Measurements from ENCODE around the gene GAK.
"Not testable (repeated sequence)": the region's sequence is repeated elsewhere in the genome, so short reads cannot be mapped to it uniquely, and the experiment has no call there.

GAK gene

DNA sequence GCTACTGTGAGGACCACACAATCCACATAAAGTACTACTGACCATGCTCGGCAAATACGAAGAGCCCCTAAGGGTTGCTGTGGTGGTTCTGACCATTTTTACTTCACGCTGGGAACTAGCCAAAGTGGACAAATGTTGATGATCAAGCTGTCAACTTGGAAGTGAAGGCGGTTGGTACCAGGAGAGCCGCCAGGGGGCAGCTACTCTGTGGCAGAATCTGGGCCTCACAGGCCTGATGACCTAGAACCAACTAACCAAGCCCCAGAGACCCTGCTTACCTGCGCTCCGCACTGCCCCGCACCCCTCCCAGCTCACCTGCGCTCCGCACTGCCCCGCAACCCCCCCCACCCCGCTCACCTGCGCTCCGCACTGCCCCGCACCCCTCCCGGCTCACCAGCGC is 5.6 kb downstream of the GAK start:
- DNase-seq (ENCODE audit: low read depth): no peak

DNA sequence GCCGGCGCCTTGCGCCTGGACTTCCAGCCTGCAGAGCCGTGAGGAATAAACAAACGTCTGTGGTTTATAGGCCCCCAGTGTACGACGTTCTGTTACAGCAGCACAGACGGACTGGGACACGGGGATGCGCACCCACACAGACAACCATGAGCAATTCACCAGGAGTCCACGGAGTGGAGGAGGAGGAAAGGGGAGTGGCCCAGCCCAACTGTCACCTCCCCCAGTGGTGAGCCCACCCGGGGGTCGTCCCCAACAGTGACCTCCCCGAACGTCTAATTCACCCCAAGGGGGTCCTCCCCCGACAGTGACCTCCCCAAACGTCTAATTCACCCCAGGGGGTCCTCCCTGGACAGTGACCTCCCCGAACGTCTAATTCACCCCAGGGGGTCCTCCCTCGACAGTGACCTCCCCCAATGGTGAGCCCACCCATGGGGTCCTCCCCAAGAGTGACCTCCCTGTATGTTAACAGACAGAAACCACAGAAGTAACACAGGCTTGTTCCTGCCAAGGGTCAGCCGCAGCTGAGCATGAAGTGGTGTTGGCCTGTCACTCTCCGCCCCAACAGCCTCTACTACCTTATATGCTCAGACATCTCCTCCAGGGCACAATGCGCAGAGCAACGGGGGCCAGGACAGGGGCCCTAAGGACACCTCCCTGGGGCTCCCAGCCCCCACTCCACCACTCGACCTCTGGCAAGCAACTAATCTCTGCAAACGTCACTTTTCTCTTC is 6.2 kb downstream of the GAK start:
- no peak for DNase-seq (ENCODE audit: low read depth)

DNA sequence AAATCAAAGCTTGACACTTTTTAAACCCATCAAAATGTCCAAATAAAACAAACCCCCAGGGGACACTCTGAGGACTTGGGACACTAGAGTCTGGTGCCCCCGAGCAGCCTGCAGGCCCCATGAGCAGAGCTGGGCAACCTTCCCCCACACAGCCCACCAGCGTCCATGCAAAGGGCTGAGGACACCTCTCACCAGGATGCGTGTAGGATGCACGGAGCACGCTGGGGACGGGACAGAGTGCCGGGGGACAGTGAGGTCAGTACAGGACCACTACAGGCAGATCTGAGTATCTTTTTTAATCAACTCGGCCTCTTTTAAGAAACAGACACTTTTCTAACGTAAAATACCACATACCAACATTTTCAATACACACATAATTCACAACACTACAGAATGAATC is 6.9 kb downstream of the GAK start:
- no peak for DNase-seq (ENCODE audit: low read depth)

DNA sequence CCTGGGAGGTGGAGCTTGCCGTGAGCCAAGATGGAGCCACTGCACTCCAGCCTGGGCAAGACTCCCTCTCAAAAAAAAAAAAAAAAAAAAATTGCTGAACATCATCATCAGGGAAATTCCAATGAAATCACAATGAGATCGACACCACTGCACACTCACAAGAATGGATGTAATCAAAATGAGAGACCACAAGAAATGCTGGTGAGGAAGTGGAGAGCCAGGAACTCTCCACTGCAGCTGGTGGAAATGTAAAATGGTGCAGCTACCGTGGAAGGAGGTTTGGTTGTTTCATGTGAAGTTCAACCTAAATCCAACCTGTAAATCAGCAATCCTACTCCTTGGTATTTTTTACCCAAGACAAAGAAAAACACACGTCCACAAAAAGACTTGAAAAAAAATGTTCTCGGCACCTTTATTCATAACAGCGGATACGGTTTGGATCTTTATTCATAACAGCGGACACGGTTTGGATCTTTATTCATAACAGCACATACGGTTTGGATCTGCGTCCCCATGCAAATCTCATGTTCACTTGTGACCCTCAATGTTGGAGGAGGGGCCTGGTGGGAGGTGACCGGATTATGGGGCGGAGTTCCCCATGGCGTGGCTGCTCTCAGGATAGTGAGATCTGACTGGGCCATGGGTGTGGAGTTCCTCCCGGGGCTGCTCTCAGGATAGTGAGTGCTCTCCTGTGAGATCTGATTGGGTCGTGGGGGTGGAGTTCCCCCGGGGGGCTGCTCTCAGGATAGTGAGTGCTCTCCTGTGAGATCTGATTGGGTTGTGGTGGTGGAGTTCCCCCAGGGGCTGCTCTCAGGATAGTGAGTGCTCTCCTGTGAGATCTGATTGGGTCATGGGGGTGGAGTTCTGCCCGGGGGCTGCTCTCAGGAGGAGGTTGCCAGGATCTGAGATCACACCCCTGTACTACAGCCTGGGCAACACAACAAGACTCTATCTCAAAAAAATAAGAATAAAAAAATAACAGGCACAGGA is 7.7 kb downstream of the GAK start:
- no peak for DNase-seq (ENCODE audit: low read depth)

DNA sequence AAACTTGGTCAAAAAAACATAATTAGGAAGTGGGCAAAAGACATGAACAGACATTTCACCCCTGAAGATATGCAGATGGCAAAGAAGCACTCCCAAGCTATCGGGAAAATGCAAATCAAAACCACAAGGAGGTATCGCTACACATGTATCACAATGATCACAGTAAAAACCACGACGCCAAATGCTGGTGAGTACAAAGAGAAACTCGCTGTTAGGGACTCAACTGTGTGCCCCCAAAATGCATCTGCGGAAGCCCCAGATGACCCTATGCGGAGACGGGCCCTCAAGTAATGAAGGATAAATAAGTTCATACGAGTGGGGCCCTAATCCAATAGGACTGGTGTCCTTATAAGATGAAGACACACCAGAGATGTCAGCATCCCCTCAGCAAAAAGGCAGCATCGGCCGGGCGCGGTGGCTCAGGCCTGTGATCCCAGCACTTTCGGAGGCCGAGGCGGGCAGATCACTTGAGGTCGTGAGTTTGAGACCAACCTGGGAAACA is 10.2 kb downstream of the GAK start:
- DNase-seq (ENCODE audit: low read depth): no peak

DNA sequence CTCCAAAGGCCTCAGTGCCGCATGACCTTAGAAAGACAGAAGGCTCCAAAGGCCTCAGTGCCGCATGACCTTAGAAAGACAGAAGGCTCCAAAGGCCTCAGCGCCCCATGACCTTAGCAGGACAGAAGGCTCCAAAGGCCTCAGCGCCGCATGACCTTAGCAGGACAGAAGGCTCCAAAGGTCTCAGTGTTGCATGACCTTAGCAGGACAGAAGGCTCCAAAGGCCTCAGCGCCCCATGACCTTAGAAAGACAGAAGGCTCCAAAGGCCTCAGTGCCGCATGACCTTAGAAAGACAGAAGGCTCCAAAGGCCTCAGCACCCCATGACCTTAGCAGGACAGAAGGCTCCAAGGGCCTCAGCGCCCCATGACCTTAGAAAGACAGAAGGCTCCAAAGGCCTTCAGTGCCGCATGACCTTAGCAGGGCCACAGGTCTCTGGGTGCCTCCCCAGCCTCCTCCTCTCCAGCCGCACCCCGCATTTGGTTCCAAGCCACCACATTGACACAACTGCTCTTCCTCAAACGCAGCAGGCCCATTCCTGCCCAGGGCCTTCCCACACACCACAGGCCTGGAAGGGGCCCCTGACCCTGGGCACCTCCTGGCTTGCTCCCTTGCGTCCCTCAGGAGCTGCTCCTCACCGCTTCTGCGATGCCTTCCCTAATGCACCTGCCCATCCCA is 13.0 kb downstream of the GAK start:
- DNase-seq (ENCODE audit: low read depth): not testable (repeated sequence)

DNA sequence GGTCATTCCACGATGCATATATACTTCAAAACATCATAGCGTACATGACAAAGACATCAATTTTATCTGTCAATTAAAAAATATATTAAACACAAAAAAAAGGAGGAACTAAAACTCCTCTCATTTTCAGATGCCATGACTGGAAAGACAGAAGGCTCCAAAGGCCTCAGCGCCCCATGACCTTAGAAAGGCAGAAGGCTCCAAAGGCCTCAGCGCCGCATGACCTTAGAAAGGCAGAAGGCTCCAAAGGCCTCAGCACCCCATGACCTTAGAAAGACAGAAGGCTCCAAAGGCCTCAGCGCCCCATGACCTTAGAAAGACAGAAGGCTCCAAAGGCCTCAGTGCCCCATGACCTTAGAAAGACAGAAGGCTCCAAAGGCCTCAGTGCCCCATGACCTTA is 13.5 kb downstream of the GAK start:
- DNase-seq (ENCODE audit: low read depth): not testable (repeated sequence)

DNA sequence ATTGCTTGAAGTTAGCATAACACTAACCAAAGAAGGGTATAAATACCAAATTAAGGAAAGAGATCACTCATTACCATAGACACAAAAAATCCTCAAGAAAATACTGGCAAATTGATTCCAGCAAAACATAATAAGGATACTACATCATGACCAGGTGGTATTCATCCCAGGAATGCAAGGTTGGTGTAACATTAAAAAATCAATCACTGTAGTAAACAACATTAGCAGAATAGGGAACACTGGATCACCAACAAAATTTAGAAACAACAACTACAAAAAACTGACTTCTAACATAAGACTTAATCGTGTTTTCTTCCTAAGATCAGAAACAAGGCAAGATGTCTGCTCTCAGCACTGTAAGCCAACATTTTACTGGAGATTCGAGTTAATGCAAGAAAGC is 14.1 kb downstream of the GAK start:
- no peak for DNase-seq (ENCODE audit: low read depth)

DNA sequence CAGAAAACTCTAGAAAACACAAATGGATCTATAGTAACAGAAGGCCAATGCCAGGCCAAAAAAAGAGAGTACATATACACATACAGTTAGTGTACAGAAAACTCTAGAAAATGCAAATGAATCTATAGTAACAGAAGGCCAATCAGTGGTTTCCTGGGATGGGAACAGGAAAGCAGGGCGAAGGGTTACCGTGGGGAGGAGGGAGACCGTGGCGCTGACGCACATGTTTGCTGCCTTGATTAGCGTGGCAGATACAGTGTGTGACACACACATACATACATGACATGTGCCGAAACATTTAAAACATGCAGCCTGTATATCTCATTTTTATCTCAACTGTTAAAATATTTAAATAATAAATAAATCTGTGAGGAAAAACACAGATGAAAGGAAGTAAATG is 14.7 kb downstream of the GAK start:
- DNase-seq (ENCODE audit: low read depth): no peak

DNA sequence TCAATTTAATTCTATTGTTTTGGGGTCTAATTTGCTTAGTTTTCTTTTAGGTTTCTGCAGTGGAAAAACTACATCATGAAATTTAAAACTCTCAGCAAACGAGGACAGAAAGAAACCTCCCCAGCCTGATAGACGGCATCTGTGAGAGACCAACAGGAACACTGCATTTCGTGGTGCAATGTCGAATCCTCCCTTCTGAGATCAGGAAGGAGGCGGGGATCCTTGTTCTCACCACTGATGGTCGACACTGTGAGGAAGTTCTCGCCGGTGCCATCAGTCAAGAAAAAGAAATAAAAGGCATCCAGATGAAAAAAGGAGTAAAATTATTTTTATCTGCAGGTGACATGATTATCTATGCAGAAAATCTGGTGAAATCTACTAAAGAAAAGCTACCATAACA is 16.5 kb downstream of the GAK start:
- no peak for DNase-seq (ENCODE audit: low read depth)

DNA sequence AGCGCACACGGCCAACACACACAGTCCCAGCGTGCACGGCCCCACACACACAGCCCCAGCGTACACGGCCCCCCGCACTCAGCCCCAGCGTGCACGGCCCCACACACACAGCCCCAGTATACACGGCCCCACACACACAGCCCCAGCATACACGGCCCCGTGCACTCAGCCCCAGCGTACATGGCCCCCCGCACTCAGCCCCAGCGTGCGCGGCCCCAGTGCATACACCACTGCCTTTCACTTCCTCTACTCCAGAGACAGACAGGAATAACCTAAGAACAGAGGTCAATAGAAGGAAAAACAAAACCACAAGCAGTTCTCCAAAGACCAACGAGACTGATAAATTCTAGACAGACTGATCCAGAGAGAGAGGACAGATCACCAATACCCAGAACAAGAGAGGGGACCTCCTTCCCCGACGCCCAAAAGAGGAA is 17.1 kb downstream of the GAK start:
- no peak for DNase-seq (ENCODE audit: low read depth)

DNA sequence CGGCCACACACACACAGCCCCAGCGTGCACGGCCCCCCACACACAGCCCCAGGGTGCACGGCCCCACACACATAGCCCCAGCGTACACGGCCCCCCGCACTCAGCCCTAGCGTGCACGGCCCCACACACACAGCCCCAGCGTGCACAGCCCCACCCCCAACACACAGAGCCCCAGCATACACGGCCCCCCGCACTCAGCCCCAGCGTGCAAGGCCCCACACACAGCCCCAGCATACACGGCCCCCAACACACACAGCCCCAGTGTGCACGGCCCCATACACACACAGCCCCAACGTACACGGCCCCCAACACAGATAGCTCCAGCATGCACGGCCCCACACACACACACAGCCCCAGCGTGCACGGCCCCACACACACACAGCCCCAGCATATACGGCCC is 17.6 kb downstream of the GAK start:
- no peak for DNase-seq (ENCODE audit: low read depth)

DNA sequence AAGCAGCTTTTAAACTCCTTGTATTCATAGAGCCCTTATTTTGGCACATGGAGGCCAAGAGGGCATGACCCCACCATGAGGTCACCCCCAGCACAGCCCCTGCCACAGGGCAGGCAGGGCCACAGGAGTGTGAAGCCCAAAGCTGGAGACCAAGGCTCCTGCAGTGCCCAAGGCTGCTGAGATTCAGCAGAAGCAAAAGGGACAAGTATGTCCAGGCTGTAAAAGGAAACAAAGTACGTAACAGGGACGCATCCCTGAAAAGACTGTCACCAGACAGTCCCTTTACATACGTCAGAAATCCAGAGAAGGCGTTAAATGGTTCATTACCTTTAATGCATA is 18.9 kb downstream of the GAK start:
- DNase-seq (ENCODE audit: low read depth): no peak

DNA sequence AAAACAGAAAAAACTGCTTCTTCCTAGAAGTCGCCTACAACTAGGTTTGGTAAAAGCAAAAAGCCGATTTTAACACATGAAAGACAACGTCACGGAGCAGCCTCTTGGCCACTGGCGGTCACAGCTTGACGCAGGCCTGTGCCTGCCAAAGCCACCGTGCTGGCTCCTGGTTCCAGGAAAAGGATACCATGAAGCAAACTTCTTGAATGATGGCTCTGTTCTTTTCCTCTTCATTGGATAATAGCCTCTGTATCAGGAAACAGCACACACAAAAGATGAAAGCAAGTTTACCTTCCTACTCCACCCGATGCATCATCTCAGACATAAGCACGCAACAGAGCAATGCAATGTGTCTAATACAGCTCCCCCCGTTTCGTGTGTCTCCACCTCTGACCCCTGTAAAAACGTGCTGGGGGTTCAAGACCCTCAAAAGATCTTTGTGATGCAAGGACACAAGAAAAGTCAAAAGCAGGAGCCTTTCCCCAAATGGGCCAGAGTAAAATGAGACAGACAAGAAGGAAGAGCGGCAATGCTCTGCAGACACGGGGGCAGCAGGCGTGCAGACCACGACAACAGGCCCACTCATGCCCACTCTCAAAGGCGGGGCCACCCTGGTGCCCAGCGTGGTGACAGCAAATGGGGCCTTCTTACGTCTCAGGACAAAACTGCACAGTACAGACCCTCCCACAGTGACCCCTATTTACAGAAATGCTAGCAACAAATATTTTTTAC is 19.4 kb downstream of the GAK start:
- DNase-seq (ENCODE audit: low read depth): no peak

DNA sequence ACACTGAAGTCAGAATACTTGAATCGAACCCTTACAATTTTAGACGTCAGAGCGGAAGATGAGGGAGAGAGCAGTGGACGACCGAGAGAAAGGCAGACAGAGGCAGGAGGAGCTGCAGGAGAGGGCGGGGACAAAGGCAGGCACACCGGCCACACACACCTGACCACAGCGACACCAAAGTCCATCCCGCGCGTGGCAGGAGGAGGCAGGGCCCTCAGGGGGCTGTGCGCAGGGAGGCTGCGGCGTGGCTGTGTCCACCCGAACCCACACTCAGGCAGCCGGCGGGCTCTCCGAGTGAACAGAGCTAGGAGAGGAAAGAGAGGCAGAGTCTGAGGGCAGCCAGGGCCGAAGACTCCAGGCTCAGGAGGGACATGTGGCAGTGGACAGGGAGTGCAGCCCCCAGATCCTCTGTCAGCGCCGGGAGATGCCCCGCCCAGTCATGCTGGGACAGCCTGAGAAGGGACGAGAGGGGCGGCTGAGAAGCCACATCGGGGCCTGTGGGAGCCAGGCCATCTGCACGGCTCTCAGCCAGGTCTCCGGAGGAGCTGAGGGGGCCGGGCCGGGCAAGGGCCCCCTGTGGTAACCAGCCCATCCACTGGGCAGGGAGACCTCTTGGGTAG is 20.1 kb downstream of the GAK start:
- DNase-seq (ENCODE audit: low read depth): no peak

DNA sequence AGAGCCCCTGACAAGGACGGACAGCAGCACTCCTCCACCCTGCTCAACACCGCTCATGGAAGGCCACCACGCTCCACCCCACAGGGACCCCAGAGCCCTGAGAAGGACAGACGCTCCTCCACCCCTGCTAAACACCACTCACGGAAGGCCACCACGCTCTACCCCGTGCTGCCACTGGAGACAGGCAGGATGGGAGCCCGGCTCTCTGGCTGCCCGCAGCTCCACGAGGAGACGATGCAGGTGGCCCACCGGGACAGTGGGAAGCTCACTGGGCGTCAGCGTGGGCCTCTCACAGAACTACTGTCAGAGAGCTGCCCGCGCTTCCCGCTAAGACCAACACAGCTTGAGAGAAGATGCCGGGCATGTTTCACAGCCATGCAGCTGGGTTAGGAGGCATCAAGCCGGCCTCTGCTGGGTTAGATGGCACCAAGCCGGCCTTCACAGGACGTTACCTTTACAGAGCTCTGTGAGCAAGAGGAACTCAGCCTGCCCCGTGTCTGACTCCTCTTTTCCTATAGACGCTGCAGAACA is 20.8 kb downstream of the GAK start:
- DNase-seq (ENCODE audit: low read depth): no peak

DNA sequence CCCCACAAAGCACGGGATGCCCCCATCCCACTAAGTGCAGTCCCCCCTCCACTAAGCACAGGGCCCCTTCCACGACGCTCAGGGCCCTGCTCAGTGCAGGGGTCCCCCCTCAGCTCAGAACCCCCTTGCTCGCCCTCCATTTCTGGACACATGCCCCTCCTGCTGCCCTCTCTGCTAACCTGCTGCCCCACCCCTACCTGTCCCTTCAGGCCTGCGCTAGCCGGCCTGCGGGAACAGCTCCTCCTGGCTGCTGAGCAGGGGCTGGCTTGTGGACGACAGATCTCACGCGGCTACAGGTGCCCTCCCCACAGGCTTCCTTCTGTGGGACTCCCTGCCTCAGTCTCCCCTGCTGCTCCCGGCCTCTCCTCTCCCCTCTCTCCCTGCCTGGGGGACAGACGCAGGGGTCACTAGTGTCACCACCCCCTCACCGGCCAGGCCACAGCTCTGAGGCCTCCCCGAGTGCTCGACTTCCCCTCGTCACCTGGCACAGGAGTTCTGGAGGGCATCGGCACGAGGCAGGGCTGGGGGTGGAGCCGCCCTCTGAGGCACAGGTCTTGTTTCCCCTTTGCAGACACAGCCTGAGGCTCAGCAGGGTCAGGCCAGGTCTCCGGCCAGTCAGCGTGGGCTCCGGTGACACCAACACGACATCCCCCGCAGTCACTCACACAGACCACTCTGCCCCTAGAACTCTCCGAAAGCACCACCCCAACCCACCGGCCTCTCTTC is 21.6 kb downstream of the GAK start:
- no peak for DNase-seq (ENCODE audit: low read depth)

DNA sequence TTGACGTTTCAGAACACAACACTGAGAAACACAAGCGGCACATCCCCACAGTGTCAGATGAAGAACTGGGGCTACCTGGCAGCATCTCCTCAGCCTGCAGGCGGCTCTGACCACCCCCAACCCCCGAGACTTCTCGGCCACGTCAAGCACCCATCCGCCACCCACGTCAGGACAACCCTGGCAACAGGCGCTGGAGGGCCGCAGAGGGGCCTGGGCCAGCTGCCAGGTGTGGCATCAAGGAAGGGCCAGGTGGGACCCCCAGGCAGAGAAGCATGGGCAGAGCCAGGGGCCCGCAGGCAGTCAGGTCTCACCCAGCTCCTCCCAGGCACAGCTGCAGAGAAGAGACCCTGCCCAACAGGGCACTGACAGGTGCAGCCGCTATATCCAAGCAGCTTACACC is 22.3 kb downstream of the GAK start:
- DNase-seq (ENCODE audit: low read depth): no peak

DNA sequence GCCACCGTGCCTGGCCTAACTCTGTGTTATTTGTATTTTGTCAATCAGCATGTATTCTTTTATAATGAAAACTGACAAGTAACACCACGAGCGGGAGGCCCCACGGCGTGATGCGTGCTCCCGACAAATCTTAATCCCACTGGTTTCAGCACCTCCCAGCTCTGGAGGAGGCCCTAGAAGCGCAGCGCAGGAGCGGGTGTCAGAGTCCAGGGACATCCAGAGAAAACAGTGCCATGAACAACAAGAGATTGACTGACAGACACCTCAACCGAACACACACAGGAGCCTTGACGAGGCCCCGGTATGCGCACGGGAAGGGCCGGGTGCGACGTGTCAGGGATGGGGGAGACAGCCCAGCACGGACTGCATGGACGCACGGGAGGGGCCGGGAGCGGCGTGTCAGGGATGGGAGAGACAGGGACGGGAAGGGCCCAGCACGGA is 23.0 kb downstream of the GAK start:
- DNase-seq (ENCODE audit: low read depth): no peak

DNA sequence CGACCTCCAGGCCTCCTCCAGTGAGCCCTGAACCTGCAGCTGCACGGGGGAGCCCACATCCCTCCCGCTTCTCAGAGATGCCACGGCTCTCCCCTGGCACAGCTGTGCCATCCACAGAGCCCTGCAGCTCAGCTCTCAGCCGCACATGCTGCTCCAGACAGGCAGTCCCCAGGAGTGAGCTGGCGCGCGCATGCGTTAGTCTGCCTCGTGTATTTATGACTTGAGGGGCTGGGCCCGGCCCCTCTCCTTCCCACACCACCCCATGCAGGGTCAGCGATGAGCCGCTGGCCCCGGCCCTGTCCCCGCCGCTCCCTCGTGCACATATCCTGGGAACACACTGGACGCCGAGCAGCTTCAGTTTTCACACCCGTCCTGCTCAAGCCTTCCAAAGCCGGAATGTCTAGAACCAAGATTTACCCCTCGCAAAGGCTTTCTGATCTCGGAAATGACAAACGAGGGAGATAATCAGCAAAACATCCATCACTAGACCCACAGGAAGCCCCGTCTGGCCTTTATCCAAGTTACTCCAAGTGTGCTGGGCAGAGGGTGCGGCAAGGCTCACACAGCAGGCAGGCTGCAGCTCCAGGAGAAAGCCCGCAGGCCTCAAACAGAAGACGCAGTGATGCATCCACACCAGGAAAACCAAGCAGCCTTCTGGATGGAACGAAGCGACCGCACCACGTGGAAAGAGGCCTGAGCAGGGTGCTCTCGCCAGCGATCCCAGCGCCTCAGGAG is 24.3 kb downstream of the GAK start:
- DNase-seq (ENCODE audit: low read depth): no peak
